ENCODE results near the gene FER. TPM values are rescaled to one million over a fixed set of nuclear protein-coding genes. Genes with fewer than 3 reads are reported as not detected.

FER gene
- total RNA-seq, 1 experiment from 2014 or later = 22.1 TPM

GRCh38 chr5:108881133-108881532, 133.4 kb downstream of the FER start:
- H3K9me3 ChIP-seq (ENCODE audit: control insufficient read depth, insufficient read depth, low read depth, low read length) = no peaks in the 10 kb centered on the region
- no peaks in the 10 kb centered on the region for H3K4me1 ChIP-seq (ENCODE audit: control insufficient read depth, insufficient read depth, low read length)
- intact Hi-C loops (cut with micrococcal nuclease; ENCODE audit: unreplicated experiment) = no loop called here
- in situ Hi-C loops (cut with HindIII; ENCODE audit: low pct_unique_long_range_greater_than_20kb, low sequenced_read_pairs) = no loop called here
- no peak for ATAC-seq
- ChIA-PET POLR2A (no interaction called here), CTCF (no interaction called here)
- H3K27me3 ChIP-seq (ENCODE audit: control insufficient read depth, insufficient read depth, low read length) = no peaks in the 10 kb centered on the region
- H3K36me3 ChIP-seq (ENCODE audit: control insufficient read depth, insufficient read depth, low read length) = no peaks in the 10 kb centered on the region
- H3K27ac ChIP-seq (ENCODE audit: low read length) = no peak overlapping the region
- TF ChIP-seq CTCF (IDR thresholded peaks at IDR 0.05) (no peak), REST (IDR thresholded peaks at IDR 0.05; ENCODE audit: insufficient read depth in 1 of 2, low read depth in 2 of 2, low read length in 1 of 2) (no peak), TCF7L2 (IDR thresholded peaks at IDR 0.05; ENCODE audit: low read depth, low read length) (no peak), POLR2AphosphoS5 (IDR thresholded peaks at IDR 0.05; ENCODE audit: low read depth, low read length) (no peak), SIN3A (IDR thresholded peaks at IDR 0.05; ENCODE audit: borderline replicate concordance, insufficient read depth, low read depth, low read length) (no peak)
- DNase-seq (ENCODE audit: low read depth, low spot score) = no peak
- H3K4me3 ChIP-seq (ENCODE audit: low read depth in 2 of 2, low read length in 2 of 2) = no peak overlapping the region
- no TSS peak for BruUV-seq (replicated peaks)

GRCh38 chr5:108884736-108885135, 137.0 kb downstream of the FER start:
- no peak for TF ChIP-seq REST (IDR thresholded peaks at IDR 0.05; ENCODE audit: insufficient read depth in 1 of 2, low read depth in 2 of 2, low read length in 1 of 2)
- TF ChIP-seq CTCF (IDR thresholded peaks at IDR 0.05) = no peak
- TF ChIP-seq TCF7L2 (IDR thresholded peaks at IDR 0.05; ENCODE audit: low read depth, low read length) = no peak
- TF ChIP-seq SIN3A (IDR thresholded peaks at IDR 0.05; ENCODE audit: borderline replicate concordance, insufficient read depth, low read depth, low read length) = no peak
- no peak for TF ChIP-seq POLR2AphosphoS5 (IDR thresholded peaks at IDR 0.05; ENCODE audit: low read depth, low read length)
- DNase-seq (ENCODE audit: low read depth, low spot score) (no peak), ATAC-seq (no peak)
- H3K4me1 ChIP-seq (ENCODE audit: control insufficient read depth, insufficient read depth, low read length) = no peaks in the 10 kb centered on the region
- in situ Hi-C loops (cut with HindIII; ENCODE audit: low pct_unique_long_range_greater_than_20kb, low sequenced_read_pairs) (no loop called here), intact Hi-C loops (cut with micrococcal nuclease; ENCODE audit: unreplicated experiment) (no loop called here)
- no peak overlapping the region for H3K4me3 ChIP-seq (ENCODE audit: low read depth in 2 of 2, low read length in 2 of 2)
- no peak overlapping the region for H3K27ac ChIP-seq (ENCODE audit: low read length)
- POLR2A ChIA-PET = no interaction called here
- no peaks in the 10 kb centered on the region for H3K9me3 ChIP-seq (ENCODE audit: control insufficient read depth, insufficient read depth, low read depth, low read length)
- CTCF ChIA-PET = no interaction called here
- BruUV-seq (replicated peaks) = no TSS peak
- H3K27me3 ChIP-seq (ENCODE audit: control insufficient read depth, insufficient read depth, low read length) = no peaks in the 10 kb centered on the region
- no peaks in the 10 kb centered on the region; the same call in 1 of the 2 replicates for H3K36me3 ChIP-seq (ENCODE audit: control insufficient read depth, insufficient read depth, low read length)

All from Panc1 (cell line).